Fibroblast of upper back skin (primary cell): ENCODE results near the gene CDH13.
"Not testable (repeated sequence)": the region's sequence is repeated elsewhere in the genome, so short reads cannot be mapped to it uniquely, and the experiment has no call there.

Source experiments
- DNase-seq: peaks from one replicate; pipeline ENCODE4 v3.0.0-alpha.2; 2013

Gene CDH13

GRCh38 chr16:82899731-82900450 is 273.1 kb downstream of the CDH13 start:
- DNase-seq: no peak

- DNase-seq: no peak
Measured at GRCh38 chr16:82900559-82900958, 273.8 kb downstream of the CDH13 start.

- no peak for DNase-seq
Measured at GRCh38 chr16:82911925-82912324, 285.2 kb downstream of the CDH13 start.

GRCh38 chr16:82915139-82915824 is 288.5 kb downstream of the CDH13 start:
- DNase-seq: no peak

- DNase-seq: no peak
Measured at GRCh38 chr16:82917886-82918595, 291.3 kb downstream of the CDH13 start.

GRCh38 chr16:82924075-82924854 is 297.5 kb downstream of the CDH13 start:
- no peak for DNase-seq

GRCh38 chr16:82926500-82926899 is 299.7 kb downstream of the CDH13 start:
- no peak for DNase-seq

- DNase-seq: not testable (repeated sequence)
Measured at GRCh38 chr16:82933933-82934332, 307.2 kb downstream of the CDH13 start.

GRCh38 chr16:82935766-82936165 is 309.0 kb downstream of the CDH13 start:
- no peak for DNase-seq

- DNase-seq: peak; percentile 43
Measured at GRCh38 chr16:82936941-82937551, 310.3 kb downstream of the CDH13 start.

GRCh38 chr16:82937926-82938520 is 311.3 kb downstream of the CDH13 start:
- no peak for DNase-seq

GRCh38 chr16:82943371-82943770 is 316.6 kb downstream of the CDH13 start:
- DNase-seq: peak; percentile 54

- no peak for DNase-seq
Measured at GRCh38 chr16:82945420-82946101, 318.8 kb downstream of the CDH13 start.

- no peak for DNase-seq
Measured at GRCh38 chr16:82947698-82948097, 320.9 kb downstream of the CDH13 start.

- DNase-seq: no peak
Measured at GRCh38 chr16:82949016-82949415, 322.2 kb downstream of the CDH13 start.

GRCh38 chr16:82953517-82953916 is 326.7 kb downstream of the CDH13 start:
- no peak for DNase-seq

GRCh38 chr16:82954224-82954929 is 327.6 kb downstream of the CDH13 start:
- DNase-seq: peak; percentile 78

GRCh38 chr16:82955741-82956348 is 329.1 kb downstream of the CDH13 start:
- peak; percentile 24 for DNase-seq

GRCh38 chr16:82957212-82957611 is 330.4 kb downstream of the CDH13 start:
- DNase-seq: no peak

- no peak for DNase-seq
Measured at GRCh38 chr16:82960918-82961317, 334.1 kb downstream of the CDH13 start.
